AG04450 (cell line): Measurements from ENCODE around the gene IPPK. TPM values are rescaled to one million over a fixed set of nuclear protein-coding genes. Genes with fewer than 3 reads are reported as not detected.

Experiments
- CTCF ChIA-PET: fragments of 300-600, 350-600 bp; formaldehyde crosslinking; extraction: SDS; loops from one replicate; lab custom pipeline; 2022; ENCODE audit warnings: antibody characterized with exemption, inconsistent platforms; lab: Charles Lee
- POLR2A ChIA-PET: fragments of 350-600 bp; formaldehyde crosslinking; extraction: SDS; loops from one replicate; lab custom pipeline; 2021; ENCODE audit warnings: antibody characterized with exemption, inconsistent platforms; lab: Yijun Ruan, JAX
- DNase-seq: peaks from one replicate; pipeline ENCODE4 v3.0.0-alpha.2; 2011; ENCODE audit warnings: low read depth, low spot score
- H3K27ac ChIP-seq: one replicate; pipeline ENCODE4 v1.5.1; 2012; ENCODE audit warnings: low read depth, low read length, control low read depth
- H3K27me3 ChIP-seq: one replicate; pipeline ENCODE4 v1.6.0; 2012; ENCODE audit warnings: low read length; ENCODE audit not compliant: control insufficient read depth, insufficient read depth
- H3K4me3 ChIP-seq: 2 replicates; pipeline ENCODE4 v1.5.1; 2011; ENCODE audit warnings: mild to moderate bottlenecking, low read depth, low read length, control low read depth
- H3K9me3 ChIP-seq: 2 replicates; pipeline ENCODE4 v1.5.1; 2012; ENCODE audit warnings: low read length; ENCODE audit not compliant: control insufficient read depth, insufficient read depth
- polyA plus RNA-seq: library from polyadenylated mRNA; depleted of rRNA; stranded (reverse); fragments of >200 nt; gene quantifications from 2 replicates; pipeline ENCODE4 v1.2.3, GENCODE V29; 2011
- TF ChIP-seq, protein P1 (sequence below): IDR thresholded peaks from 2 replicates; pipeline ENCODE4 v1.5.1; 2011; ENCODE audit warnings: low read depth, low read length, control low read depth, inconsistent platforms

IPPK gene
- polyA plus RNA-seq, 1 experiment = 15.1 TPM

DNA sequence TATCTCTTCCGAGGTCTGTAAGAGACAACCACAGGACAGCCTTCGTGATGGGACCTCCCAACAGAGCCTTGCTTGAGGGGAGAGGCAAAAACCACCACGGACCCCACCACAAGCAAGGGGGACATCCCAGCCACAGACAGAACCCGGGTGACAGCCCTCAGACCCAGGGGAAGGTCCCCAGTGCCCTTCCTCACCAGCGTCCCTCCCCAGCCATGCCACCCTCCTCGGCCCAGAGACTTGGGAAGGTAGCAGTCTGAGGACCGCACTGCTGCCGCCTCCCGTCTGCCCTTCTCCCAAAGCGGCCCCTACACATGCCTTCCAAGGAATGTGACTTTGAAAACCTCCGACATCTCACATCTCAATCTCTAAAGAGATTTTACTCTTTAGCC is 13.4 kb downstream of the IPPK start:
- TF ChIP-seq, protein P1, sequence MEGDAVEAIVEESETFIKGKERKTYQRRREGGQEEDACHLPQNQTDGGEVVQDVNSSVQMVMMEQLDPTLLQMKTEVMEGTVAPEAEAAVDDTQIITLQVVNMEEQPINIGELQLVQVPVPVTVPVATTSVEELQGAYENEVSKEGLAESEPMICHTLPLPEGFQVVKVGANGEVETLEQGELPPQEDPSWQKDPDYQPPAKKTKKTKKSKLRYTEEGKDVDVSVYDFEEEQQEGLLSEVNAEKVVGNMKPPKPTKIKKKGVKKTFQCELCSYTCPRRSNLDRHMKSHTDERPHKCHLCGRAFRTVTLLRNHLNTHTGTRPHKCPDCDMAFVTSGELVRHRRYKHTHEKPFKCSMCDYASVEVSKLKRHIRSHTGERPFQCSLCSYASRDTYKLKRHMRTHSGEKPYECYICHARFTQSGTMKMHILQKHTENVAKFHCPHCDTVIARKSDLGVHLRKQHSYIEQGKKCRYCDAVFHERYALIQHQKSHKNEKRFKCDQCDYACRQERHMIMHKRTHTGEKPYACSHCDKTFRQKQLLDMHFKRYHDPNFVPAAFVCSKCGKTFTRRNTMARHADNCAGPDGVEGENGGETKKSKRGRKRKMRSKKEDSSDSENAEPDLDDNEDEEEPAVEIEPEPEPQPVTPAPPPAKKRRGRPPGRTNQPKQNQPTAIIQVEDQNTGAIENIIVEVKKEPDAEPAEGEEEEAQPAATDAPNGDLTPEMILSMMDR = no peak
- CTCF ChIA-PET = no interaction called here
- Histone ChIP-seq H3K27ac (no peak overlapping the region), H3K27me3 (no peaks in the 10 kb centered on the region), H3K4me3 (no peak overlapping the region), H3K9me3 (no peaks in the 10 kb centered on the region; the same call in 1 of the 2 replicates)
- POLR2A ChIA-PET = no interaction called here
- no peak for DNase-seq

GRCh38 chr9:92655896-92656536 is 13.9 kb downstream of the IPPK start:
- DNase-seq = no peak
- POLR2A ChIA-PET = no interaction called here
- Histone ChIP-seq H3K27ac (no peak overlapping the region), H3K9me3 (no peaks in the 10 kb centered on the region; the same call in 1 of the 2 replicates), H3K27me3 (no peaks in the 10 kb centered on the region), H3K4me3 (no peak overlapping the region)
- TF ChIP-seq, protein P1 = no peak
- CTCF ChIA-PET = no interaction called here

DNA sequence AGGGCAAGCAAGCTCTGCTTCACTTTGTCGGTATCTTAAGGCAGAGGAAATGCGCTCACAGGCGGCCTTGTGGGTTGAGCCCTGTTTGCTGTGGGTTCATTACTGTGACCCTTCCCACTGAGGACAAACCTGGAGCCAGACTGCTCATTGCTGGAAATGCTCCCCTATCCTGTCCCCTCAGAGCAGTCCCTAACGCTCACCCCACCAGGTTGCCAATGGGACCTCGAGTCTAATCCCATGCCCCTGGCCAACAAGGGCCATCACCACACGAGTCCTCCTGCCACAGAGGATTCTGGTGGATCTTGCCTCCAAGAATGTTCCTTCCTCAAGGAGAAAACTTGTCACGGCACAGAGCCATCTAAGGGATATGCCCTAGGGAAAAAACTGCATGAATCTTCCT is 14.6 kb downstream of the IPPK start:
- ChIA-PET CTCF (no interaction called here), POLR2A (no interaction called here)
- DNase-seq = no peak
- Histone ChIP-seq H3K27me3 (no peaks in the 10 kb centered on the region), H3K27ac (no peak overlapping the region), H3K4me3 (no peak overlapping the region), H3K9me3 (no peaks in the 10 kb centered on the region; the same call in 1 of the 2 replicates)
- TF ChIP-seq, protein P1 = no peak

DNA sequence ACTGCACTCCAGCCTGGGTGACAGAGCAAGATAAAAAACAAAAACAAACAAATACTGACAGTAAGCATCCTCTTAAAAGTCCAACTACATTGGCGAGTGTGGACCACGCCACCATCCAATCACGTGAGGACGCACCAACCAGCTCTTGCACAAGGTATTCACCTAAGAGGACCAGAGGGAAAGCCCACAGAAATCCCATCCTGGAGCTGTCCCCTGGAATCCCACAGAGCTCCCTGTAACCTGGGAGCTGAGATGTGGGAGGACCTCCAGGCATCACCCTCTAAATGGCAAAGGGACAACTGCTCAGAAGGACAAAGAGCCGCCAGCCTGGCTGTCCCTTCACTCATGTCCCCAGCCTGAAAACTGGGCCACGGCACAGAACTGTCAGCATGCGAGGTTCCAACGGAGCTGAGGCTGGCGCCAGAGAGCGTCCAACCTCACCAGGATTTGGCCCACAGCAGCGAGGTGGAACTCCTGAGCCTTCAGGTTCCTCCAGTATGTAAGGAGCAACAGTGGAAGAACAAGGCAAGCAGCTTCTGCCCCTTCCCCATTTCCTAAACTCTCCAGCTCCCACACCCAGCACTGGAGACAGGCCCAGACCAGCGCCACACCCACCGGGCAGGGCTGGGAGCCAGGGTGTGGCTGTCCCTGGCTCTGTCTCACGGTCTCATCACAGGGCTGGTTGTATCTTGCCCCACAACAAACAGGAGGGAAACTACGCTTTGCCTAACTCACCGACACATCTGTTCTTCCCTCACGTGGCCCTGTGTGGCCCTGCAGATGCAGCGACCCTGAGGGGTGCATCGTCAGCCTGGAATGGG is 15.2 kb downstream of the IPPK start:
- TF ChIP-seq, protein P1 = no peak
- Histone ChIP-seq H3K27ac (no peak overlapping the region), H3K4me3 (no peak overlapping the region), H3K9me3 (no peaks in the 10 kb centered on the region; the same call in 1 of the 2 replicates), H3K27me3 (no peaks in the 10 kb centered on the region)
- ChIA-PET CTCF (no interaction called here), POLR2A (no interaction called here)
- DNase-seq = no peak

- TF ChIP-seq, protein P1 = no peak
- Histone ChIP-seq H3K27me3 (no peaks in the 10 kb centered on the region), H3K27ac (no peak overlapping the region), H3K4me3 (no peak overlapping the region), H3K9me3 (no peaks in the 10 kb centered on the region; the same call in 1 of the 2 replicates)
- CTCF ChIA-PET = interaction anchor here (0.7 to 1.5 kb wide), 3 partner anchors 139 to 324 kb away, joined by 3 to 6 read pairs (median 5); no protein-coding TSS in a partner anchor
- POLR2A ChIA-PET = interaction anchor here (0.6 kb wide), 1 partner anchor 16 kb away, joined by 3 read pairs; no protein-coding TSS in a partner anchor
- no peak for DNase-seq
These were observed 17.5 kb downstream of the IPPK start for GRCh38 chr9:92652461-92652860.
